Uterus (tissue), 4 donors: ENCODE data around the gene FAM118A. TPM values are rescaled to one million over a fixed set of nuclear protein-coding genes. Genes with fewer than 3 reads are reported as not detected.
A peak's percentile ranks its signal among the peaks of the same experiment; 100 is the strongest.

Experiments used
- DNase-seq, 2 donors: peaks; one replicate each; pipeline ENCODE4 v3.0.0-alpha.2; 2019 to 2020
- H3K27ac ChIP-seq, 2 donors: fragments of 200-600 bp; sonication (generic); 1 replicate in 1 of 2; 2 replicates in 1 of 2; pipeline ENCODE4 v1.5.1; 2016 to 2018
- H3K27me3 ChIP-seq, 2 donors: fragments of 200-600 bp; sonication (generic); one replicate each; pipeline ENCODE4 v1.5.1; 2018 to 2019; ENCODE audit warnings: control low read depth in 1 of 2
- H3K36me3 ChIP-seq, 2 donors: fragments of 200-600 bp; sonication (generic); one replicate each; pipeline ENCODE4 v1.5.1; 2019; ENCODE audit warnings: control low read depth in 1 of 2
- H3K4me1 ChIP-seq, 2 donors: fragments of 200-600 bp; sonication (generic); one replicate each; pipeline ENCODE4 v1.5.1; 2018 to 2019; ENCODE audit warnings: control low read depth in 1 of 2
- H3K4me3 ChIP-seq, 2 donors: fragments of 200-600 bp; sonication (generic); 1 replicate in 1 of 2; 2 replicates in 1 of 2; pipeline ENCODE4 v1.5.1; 2018 to 2019; ENCODE audit warnings: mild to moderate bottlenecking in 1 of 2
- H3K9me3 ChIP-seq, 2 donors: fragments of 200-600 bp; sonication (generic); one replicate each; pipeline ENCODE4 v1.5.1; 2019; ENCODE audit warnings: control low read depth in 1 of 2
- POLR2A ChIP-seq, 2 donors: fragments of 450-650 bp; IDR thresholded peaks; one replicate each; pipeline ENCODE4 v1.6.1; 2016; ENCODE audit warnings: antibody characterized with exemption in 2 of 2, mild to moderate bottlenecking in 1 of 2, moderate library complexity in 1 of 2
- intact Hi-C: fragments of 100-400 bp; cut with DNase I; formaldehyde crosslinking; loops from one replicate; pipeline ENCODE4 v1.15.1; 2023; ENCODE audit warnings: low total_unique reads
- total RNA-seq, 4 donors: library from RNA; depleted of rRNA in 3 of 4; stranded (reverse); fragments of >200 nt in 3 of 4; gene quantifications; one replicate each; pipeline versions ENCODE4 v1.1.0 to v1.2.4, GENCODE V29; 2014 to 2023
- TF ChIP-seq, protein P1 (sequence below), 4 experiments: fragments of 200-600 bp in 2 of 4; fragments of 450-650 bp in 2 of 4; sonication (generic) in 2 of 4; IDR thresholded peaks; one replicate each; pipeline ENCODE4 v1.5.1; 2016 to 2019; ENCODE audit warnings: antibody characterized with exemption in 4 of 4, mild to moderate bottlenecking in 2 of 4, moderate library complexity in 1 of 4
- donor health status: DM: yes; HTN: yes; CAD: no.

The FAM118A gene
- total RNA-seq, 4 donors from 2014 or later, result 16.5 to 97.9 (median 46.7) TPM

DNA sequence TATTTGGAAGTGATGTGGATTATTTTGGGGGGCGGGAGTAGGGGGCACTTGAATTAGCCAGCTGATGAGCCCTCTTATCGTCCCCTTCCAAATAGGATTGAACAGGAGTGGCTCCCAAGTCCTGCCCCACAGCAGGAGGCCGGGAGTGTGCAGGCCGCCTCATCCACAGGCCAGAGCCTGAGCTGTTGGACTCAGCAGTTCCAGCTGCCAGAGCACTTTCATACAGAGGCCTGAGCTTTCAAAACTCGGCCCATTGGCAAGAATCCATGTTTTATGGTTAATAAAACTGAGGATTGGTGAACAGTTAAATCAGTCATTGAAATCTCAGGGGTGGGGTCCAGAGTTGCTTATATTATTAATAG lies 9.6 kb downstream of the FAM118A start:
- intact Hi-C loops, result no loop called here
- peak in 1 of 2 donors; percentile 36 for DNase-seq
- peak overlapping the region; percentile 82 to 86 for H3K27ac ChIP-seq
- H3K9me3 ChIP-seq, result no peaks in the 10 kb centered on the region
- no peaks in the 10 kb centered on the region for H3K27me3 ChIP-seq
- no peak overlapping the region for H3K4me3 ChIP-seq
- no peaks in the 10 kb centered on the region for H3K36me3 ChIP-seq
- H3K4me1 ChIP-seq, result no peaks in the 10 kb centered on the region
- no peak for TF ChIP-seq POLR2A (IDR thresholded peaks at IDR 0.05)
- TF ChIP-seq, protein P1, sequence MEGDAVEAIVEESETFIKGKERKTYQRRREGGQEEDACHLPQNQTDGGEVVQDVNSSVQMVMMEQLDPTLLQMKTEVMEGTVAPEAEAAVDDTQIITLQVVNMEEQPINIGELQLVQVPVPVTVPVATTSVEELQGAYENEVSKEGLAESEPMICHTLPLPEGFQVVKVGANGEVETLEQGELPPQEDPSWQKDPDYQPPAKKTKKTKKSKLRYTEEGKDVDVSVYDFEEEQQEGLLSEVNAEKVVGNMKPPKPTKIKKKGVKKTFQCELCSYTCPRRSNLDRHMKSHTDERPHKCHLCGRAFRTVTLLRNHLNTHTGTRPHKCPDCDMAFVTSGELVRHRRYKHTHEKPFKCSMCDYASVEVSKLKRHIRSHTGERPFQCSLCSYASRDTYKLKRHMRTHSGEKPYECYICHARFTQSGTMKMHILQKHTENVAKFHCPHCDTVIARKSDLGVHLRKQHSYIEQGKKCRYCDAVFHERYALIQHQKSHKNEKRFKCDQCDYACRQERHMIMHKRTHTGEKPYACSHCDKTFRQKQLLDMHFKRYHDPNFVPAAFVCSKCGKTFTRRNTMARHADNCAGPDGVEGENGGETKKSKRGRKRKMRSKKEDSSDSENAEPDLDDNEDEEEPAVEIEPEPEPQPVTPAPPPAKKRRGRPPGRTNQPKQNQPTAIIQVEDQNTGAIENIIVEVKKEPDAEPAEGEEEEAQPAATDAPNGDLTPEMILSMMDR (IDR thresholded peaks at IDR 0.05), result no peak

DNA sequence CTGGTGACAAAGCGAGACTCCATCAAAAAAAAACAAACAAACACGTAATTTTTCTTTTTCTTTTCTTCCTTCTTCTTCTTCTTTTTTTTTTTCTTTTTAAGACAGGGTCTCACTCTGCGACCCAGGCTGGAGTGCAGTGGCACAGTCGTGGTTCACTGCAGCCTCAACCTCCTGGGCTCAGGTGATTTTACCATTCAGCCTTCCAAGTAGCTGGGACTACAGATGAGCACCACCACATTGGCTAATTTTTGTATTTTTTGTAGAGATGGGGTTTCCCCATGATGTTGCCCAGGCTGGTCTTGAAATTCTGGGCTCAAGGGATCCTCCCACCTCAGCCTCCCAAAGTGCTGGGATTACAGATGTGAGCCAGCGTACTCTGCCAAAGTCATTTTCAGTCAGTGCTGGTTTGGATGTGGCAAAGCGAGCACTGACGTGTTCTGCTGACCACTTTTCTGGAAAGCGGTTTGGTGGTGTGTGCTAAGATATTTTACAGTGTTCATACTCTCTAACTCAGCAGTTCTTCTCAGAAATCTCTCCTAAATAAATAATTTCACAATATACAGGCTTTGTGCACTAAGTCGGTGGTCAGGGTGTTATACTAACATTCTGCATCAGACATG lies 10.7 kb downstream of the FAM118A start:
- Histone ChIP-seq H3K27ac (peak overlapping the region in 1 of 2 donors; percentile 82), H3K4me3 (no peak overlapping the region), H3K4me1 (no peaks in the 10 kb centered on the region), H3K9me3 (no peaks in the 10 kb centered on the region), H3K27me3 (no peaks in the 10 kb centered on the region), H3K36me3 (no peaks in the 10 kb centered on the region)
- TF ChIP-seq, protein P1 (IDR thresholded peaks at IDR 0.05), result no peak
- TF ChIP-seq POLR2A (IDR thresholded peaks at IDR 0.05), result no peak
- intact Hi-C loops, result no loop called here
- DNase-seq, result no peak

DNA sequence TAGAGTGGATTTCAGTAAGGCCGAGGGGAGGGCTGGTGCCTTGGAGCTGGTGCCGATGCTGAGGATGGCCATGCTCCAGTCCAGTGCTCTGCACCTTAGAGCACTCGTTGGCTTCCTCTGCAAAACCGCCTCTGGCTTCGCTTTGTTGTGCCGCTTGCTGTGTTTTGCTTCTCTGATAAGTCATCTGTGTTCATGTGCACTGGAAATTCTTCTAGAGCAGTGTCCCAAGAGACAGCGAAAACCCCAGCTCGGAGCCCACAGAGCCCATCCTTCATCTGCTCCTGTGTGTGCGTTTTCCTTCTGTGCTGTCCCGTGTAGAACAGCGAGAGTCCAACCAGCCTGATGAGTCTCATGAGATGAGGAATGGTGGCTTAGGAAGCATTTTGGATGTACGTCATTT lies 12.1 kb downstream of the FAM118A start:
- no peak for TF ChIP-seq POLR2A (IDR thresholded peaks at IDR 0.05)
- TF ChIP-seq, protein P1 (IDR thresholded peaks at IDR 0.05), result no peak
- H3K27ac ChIP-seq, result no peak overlapping the region
- no peak for DNase-seq
- no peak overlapping the region for H3K4me3 ChIP-seq
- H3K4me1 ChIP-seq, result no peaks in the 10 kb centered on the region
- H3K27me3 ChIP-seq, result no peaks in the 10 kb centered on the region
- no peaks in the 10 kb centered on the region for H3K36me3 ChIP-seq
- no peaks in the 10 kb centered on the region for H3K9me3 ChIP-seq
- intact Hi-C loops, result no loop called here

DNA sequence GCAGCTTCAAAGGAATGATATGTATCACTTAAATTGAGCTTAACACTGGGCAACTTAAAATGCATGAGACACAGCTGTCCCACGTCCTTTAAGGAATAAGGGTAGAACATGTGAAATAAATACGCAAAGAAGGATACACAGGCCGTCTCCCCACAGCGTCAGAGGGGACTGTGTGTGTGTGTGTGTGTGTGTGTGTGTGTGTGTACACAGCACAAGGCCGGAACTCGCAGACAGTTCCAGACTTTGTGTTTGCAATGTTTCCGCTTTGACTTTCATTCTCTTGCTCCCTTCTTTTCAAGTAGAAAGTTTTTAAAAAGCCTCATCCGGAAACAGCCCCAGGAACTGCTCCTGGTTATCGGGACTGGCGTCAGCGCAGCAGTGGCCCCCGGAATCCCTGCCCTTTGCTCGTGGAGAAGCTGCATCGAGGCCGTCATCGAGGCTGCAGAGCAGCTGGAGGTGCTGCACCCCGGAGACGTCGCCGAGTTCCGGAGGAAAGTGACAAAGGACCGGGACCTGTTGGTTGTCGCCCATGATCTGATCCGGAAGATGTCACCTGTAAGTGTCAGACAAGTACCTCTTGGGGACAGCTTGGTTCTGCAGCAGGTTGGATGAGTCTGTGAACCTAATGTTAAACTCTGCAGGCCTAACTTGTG lies 13.3 kb downstream of the FAM118A start:
- intact Hi-C loops, result no loop called here
- no peak for DNase-seq
- Histone ChIP-seq H3K36me3 (no peaks in the 10 kb centered on the region), H3K4me1 (no peaks in the 10 kb centered on the region), H3K4me3 (no peak overlapping the region), H3K27me3 (no peaks in the 10 kb centered on the region), H3K9me3 (no peaks in the 10 kb centered on the region), H3K27ac (no peak overlapping the region)
- TF ChIP-seq POLR2A (IDR thresholded peaks at IDR 0.05), result no peak
- TF ChIP-seq, protein P1 (IDR thresholded peaks at IDR 0.05), result no peak

DNA sequence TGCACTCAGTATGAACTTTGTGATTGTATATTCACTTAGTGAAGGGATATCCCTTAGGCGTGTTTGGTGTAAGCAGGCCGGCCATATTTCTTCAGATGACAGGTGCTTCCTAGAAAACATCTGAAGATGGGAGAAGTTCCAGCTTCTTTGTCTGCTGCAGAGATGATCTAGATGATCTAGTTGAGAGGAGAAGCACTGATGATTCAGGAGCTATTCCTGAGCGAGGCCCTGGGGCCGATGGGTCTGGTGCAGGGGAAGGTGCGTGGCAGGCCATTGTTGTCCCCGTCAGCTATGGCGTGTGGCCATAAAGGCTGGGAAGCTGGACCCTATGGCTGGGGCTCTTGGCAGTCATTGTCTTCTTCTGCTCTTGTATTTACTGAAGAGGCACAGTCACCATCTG lies 14.0 kb downstream of the FAM118A start:
- no peaks in the 10 kb centered on the region for H3K4me1 ChIP-seq
- DNase-seq, result no peak
- intact Hi-C loops, result no loop called here
- H3K36me3 ChIP-seq, result no peaks in the 10 kb centered on the region
- no peaks in the 10 kb centered on the region for H3K27me3 ChIP-seq
- H3K27ac ChIP-seq, result no peak overlapping the region
- TF ChIP-seq, protein P1 (IDR thresholded peaks at IDR 0.05), result no peak
- TF ChIP-seq POLR2A (IDR thresholded peaks at IDR 0.05), result no peak
- H3K9me3 ChIP-seq, result no peaks in the 10 kb centered on the region
- no peak overlapping the region for H3K4me3 ChIP-seq
